AG09319 (cell line): ENCODE data around the gene POLR3A.

Experiments used
- DNase-seq: peaks from one replicate; pipeline ENCODE4 v3.0.0-alpha.2; 2010; ENCODE audit warnings: low read depth; ENCODE audit errors: extremely low read depth
- TF ChIP-seq, protein P1 (sequence below): IDR thresholded peaks from 2 replicates; pipeline ENCODE4 v1.5.1; 2011; ENCODE audit warnings: low read depth, mild to moderate bottlenecking, inconsistent platforms, low read length, moderate library complexity

POLR3A gene

DNA sequence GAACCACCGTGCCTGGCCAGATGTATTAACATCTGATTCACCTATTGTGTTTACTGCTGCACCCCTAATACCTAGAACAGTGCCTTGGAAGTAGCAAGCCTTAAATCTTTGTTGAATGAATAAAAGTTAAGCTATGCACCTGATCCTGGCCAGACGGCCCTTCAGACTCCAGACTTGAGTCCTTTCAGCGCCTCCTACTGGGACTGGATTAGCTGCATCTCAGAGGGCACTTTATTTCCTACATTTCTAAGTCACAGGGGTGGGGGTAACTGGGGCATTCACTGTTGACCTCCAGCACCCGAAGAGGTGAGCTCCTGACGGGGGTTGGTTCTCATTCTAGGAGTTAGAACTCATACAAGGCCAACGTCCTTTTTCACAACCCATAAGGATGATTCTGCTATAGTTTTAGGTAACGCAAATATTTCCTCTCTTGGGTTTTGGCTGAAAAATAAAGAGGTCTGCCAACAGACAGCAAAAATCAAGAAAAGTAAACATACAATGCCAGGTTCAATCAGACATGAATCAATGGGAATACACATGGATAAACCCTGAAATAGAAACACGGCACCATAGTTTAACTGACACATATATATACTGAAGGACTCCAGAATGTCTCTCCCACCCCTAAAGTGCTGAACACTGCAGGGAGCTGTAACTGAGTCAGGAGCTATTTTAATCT, 54.8 kb downstream of the POLR3A start:
- TF ChIP-seq, protein P1, sequence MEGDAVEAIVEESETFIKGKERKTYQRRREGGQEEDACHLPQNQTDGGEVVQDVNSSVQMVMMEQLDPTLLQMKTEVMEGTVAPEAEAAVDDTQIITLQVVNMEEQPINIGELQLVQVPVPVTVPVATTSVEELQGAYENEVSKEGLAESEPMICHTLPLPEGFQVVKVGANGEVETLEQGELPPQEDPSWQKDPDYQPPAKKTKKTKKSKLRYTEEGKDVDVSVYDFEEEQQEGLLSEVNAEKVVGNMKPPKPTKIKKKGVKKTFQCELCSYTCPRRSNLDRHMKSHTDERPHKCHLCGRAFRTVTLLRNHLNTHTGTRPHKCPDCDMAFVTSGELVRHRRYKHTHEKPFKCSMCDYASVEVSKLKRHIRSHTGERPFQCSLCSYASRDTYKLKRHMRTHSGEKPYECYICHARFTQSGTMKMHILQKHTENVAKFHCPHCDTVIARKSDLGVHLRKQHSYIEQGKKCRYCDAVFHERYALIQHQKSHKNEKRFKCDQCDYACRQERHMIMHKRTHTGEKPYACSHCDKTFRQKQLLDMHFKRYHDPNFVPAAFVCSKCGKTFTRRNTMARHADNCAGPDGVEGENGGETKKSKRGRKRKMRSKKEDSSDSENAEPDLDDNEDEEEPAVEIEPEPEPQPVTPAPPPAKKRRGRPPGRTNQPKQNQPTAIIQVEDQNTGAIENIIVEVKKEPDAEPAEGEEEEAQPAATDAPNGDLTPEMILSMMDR = peak; percentile 44
- no peak for DNase-seq

DNA sequence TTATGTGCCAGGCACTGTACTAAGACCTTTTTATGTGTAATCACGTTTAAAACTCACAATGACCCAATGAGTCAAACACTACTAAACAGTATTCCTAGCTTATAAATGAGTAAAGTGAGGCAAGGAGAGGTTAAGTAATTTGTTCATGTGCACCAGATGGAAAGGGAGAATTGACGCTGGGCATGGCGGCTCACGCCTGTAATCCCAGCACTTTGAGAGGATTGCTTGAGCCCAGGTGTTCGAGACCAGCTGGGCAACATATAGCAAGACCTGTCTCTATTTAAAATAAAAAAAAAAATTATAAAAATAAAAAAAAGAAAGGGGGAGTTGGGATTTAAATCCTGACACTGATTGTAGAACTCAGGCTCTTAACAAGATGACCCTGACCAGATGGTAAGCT, 56.0 kb downstream of the POLR3A start:
- TF ChIP-seq, protein P1 = no peak
- DNase-seq = no peak

DNA sequence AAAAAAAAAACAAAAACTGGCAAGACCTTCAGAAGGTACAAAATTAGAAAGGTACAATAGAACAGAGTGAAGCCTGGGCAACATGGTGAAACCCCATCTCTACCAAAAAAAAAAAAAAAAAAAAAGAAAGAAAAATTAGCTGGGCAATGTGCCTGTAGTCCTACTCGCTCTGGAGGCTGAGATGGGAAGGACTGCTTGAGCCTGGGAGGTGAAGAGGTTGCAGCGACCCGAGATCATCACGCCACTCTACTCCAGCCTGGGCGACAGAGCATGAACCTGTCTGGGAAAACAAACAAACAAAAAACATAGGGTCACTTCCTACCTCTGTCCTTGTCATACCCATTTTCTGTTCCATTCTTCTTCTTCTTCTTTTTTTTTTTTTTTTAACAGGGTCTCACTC, 57.2 kb downstream of the POLR3A start:
- TF ChIP-seq, protein P1 = no peak
- DNase-seq = no peak

DNA sequence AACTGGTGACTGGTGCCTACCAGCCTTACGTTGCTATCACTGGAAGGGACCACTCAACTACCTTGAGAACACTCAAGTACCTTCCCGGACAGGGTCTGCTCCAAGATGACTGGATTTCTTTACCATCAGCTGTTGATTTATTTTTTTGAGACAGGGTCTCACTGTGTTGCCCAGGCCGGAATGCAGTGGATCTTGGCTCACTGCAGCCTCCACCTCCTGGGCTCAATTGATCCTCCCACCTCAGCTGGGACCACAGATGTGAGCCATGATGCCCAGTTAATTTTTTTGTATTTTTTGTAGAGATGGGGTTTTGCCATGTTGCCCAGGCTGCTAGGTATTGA, 57.5 kb downstream of the POLR3A start:
- no peak for DNase-seq
- TF ChIP-seq, protein P1 = no peak

DNA sequence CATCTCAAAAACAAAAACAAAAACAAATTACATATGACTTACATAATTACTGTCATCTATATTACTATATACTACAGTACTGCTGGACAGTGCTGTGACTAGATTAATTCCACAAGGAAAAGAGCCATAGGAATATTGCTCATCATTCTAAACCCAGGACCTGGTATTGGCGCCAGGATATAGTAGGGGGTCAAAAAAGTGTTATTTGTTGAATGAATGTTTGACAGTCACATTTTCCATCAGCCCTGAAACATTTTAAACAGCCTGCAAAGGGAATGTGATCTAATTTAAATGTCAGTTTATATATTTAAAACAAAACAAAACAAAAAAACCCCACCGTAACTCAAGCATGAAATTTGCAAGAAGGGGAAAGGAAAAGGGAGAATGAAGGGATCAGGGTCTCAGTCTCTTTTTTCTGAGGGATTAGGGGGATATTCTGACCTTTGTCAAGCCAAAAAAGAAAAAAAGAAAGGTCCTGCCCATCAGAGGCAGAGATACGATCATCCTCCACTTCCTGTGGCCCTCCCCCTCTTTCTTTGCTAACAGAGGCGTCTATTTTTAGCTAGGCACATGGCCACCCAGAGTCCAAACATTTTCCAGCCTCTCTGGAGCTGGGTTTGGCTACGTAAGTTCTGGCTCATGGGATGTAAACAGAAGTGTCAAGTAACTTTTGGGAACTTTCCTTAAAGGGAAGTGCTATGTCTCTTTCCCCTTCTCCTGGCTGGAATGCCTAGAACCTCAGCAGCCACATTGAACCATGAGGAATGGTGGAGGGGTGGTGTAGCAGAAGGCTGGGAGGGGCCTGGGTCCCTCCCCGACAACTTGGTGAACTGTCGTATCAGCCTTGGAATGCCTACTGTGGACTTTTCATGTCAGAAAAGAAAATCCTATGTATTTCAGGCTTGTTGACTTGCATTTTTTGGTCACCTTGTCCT, 58.2 kb downstream of the POLR3A start:
- TF ChIP-seq, protein P1 = no peak; the same call in 1 of the 2 replicates
- DNase-seq = peak; percentile 95

DNA sequence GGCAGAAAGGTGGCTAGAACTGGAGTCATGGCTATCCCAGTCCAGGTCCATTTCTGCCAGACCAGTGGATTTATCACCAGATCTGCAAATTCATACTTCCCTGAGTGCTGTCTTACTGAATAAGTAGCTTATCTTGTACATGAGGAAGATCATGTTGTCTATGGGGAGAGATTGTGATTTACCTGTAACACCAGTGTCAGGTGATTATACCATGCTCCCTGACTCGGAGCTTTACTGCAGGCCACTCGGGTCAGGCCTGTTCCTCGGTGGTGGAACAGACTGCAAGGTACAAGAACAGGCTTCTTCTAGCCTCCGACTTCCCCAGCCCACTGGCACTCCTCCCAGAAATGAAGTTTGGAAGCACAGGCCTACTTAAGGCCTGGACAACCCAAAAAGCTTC, 60.2 kb downstream of the POLR3A start:
- DNase-seq = no peak
- TF ChIP-seq, protein P1 = no peak

DNA sequence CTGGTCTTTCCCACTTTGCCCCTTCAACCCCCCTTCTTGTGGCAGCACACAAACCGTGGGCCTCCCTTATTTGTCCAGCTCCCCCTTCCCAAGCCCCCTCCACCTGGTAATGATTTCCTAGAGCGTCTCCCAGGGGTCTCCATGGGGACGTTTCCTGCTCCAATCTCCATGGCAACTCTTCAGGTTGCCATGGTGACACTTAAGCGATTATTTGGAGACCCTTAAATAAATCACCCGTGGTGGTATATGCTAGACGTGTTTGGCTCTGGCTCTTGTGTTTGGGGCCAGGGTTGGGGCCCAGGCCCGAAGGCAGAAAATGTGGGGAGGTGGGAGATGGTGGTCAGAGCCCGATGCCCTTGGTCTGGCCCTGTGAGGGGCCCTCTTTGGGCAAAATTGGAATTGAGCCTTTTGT, 61.7 kb downstream of the POLR3A start:
- TF ChIP-seq, protein P1 = no peak
- DNase-seq = no peak
